Suprapubic skin (tissue), 4 donors: ENCODE data around the gene MBD2.

Source experiments
- EP300 ChIP-seq: sonication (generic); formaldehyde crosslinking; IDR thresholded peaks from one replicate; pipeline ENCODE4 v1.6.1; 2017; ENCODE audit warnings: antibody characterized with exemption
- POLR2A ChIP-seq, 2 donors: fragments of 450-650 bp; IDR thresholded peaks; one replicate each; pipeline ENCODE4 v1.6.1; 2017; ENCODE audit warnings: antibody characterized with exemption in 2 of 2, mild to moderate bottlenecking in 2 of 2, moderate library complexity in 2 of 2
- POLR2AphosphoS5 ChIP-seq, 3 donors: sonication (generic); formaldehyde crosslinking; IDR thresholded peaks; one replicate each; pipeline ENCODE4 v1.6.1; 2017; ENCODE audit warnings: antibody characterized with exemption in 3 of 3
- TF ChIP-seq, protein P1 (sequence below), 2 donors: fragments of 200-600 bp in 1 of 2; fragments of 450-650 bp in 1 of 2; sonication (generic) in 1 of 2; IDR thresholded peaks; one replicate each; pipeline ENCODE4 v1.5.1; 2016 to 2019; ENCODE audit warnings: antibody characterized with exemption in 2 of 2, mild to moderate bottlenecking in 1 of 2, moderate library complexity in 1 of 2

- TF ChIP-seq, protein P1, sequence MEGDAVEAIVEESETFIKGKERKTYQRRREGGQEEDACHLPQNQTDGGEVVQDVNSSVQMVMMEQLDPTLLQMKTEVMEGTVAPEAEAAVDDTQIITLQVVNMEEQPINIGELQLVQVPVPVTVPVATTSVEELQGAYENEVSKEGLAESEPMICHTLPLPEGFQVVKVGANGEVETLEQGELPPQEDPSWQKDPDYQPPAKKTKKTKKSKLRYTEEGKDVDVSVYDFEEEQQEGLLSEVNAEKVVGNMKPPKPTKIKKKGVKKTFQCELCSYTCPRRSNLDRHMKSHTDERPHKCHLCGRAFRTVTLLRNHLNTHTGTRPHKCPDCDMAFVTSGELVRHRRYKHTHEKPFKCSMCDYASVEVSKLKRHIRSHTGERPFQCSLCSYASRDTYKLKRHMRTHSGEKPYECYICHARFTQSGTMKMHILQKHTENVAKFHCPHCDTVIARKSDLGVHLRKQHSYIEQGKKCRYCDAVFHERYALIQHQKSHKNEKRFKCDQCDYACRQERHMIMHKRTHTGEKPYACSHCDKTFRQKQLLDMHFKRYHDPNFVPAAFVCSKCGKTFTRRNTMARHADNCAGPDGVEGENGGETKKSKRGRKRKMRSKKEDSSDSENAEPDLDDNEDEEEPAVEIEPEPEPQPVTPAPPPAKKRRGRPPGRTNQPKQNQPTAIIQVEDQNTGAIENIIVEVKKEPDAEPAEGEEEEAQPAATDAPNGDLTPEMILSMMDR (IDR thresholded peaks at IDR 0.05) = no peak
- TF ChIP-seq POLR2A (IDR thresholded peaks at IDR 0.05) (peak in 1 of 2 donors; percentile 44), EP300 (no peak), POLR2AphosphoS5 (IDR thresholded peaks at IDR 0.05) (no peak)
These were observed at the start of gene MBD2 for GRCh38 chr18:54224379-54225014.
